ENCODE data around the gene PRKCA. TPM values are rescaled to one million over a fixed set of nuclear protein-coding genes. Genes with fewer than 3 reads are reported as not detected.
A peak's percentile ranks its signal among the peaks of the same experiment; 100 is the strongest.

PRKCA gene
- total and polyA plus RNA-seq, 10 of the 15 experiments (the other 5 are each of a cell fraction or from before 2014, with no cell fraction given): 0.11 to 14.6 (median 0.72) TPM

GRCh38 chr17:66717641-66718058, 415.2 kb downstream of the PRKCA start (continued):
- TF ChIP-seq RELB (IDR thresholded peaks at IDR 0.05; ENCODE audit: low read depth) (peak; percentile 86), STAT1 (conservative IDR thresholded peaks at IDR 0.05) (no peak), ZSCAN29 (IDR thresholded peaks at IDR 0.05) (0 out of 2 replicates have a peak, but pooled peaks have one; percentile 35), FOXM1 (IDR thresholded peaks at IDR 0.05; ENCODE audit: low read depth, low read length) (peak; percentile 58; the same call in 1 of the 2 replicates), ZNF622 (IDR thresholded peaks at IDR 0.05) (no peak), ZNF274 (IDR thresholded peaks at IDR 0.05; ENCODE audit: insufficient read depth, insufficient read length) (no peak), HSF1 (IDR thresholded peaks at IDR 0.05; ENCODE audit: low read depth, low read length) (no peak), PBX3 (IDR thresholded peaks at IDR 0.05; ENCODE audit: insufficient replicate concordance, low read depth, low read length) (no peak), BCL11A (IDR thresholded peaks at IDR 0.05; ENCODE audit: low read depth, low read length) (peak; percentile 87), RCOR1 (conservative IDR thresholded peaks at IDR 0.05; ENCODE audit: low read depth, low read length) (peak; percentile 91; the same call in 1 of the 2 replicates), CHD2 (IDR thresholded peaks at IDR 0.05; ENCODE audit: borderline replicate concordance, low read depth, low read length) (peak; percentile 67; the same call in 1 of the 2 replicates), E2F4 (IDR thresholded peaks at IDR 0.05; ENCODE audit: low read depth, low read length) (no peak), TCF12 (IDR thresholded peaks at IDR 0.05; ENCODE audit: low read depth, low read length) (peak; percentile 83; the same call in 1 of the 2 replicates), MTA3 (IDR thresholded peaks at IDR 0.05; ENCODE audit: borderline replicate concordance, low read length) (no peak), PKNOX1 (IDR thresholded peaks at IDR 0.05) (no peak), ZBED1 (IDR thresholded peaks at IDR 0.05; ENCODE audit: borderline replicate concordance) (no peak), MEF2A (IDR thresholded peaks at IDR 0.05; ENCODE audit: insufficient read depth, low read depth, low read length) (no peak), TARDBP (IDR thresholded peaks at IDR 0.05; ENCODE audit: borderline replicate concordance) (no peak), ESRRA (IDR thresholded peaks at IDR 0.05; ENCODE audit: low read length) (no peak), NKRF (conservative IDR thresholded peaks at IDR 0.05) (no peak), NFYA (IDR thresholded peaks at IDR 0.05; ENCODE audit: borderline replicate concordance, low read depth, low read length) (no peak), SMARCA5 (IDR thresholded peaks at IDR 0.05) (no peak), SPI1 (IDR thresholded peaks at IDR 0.05; ENCODE audit: borderline replicate concordance, insufficient read depth, low read depth, low read length) (no peak), TAF1 (IDR thresholded peaks at IDR 0.05; ENCODE audit: borderline replicate concordance, low read depth, low read length) (no peak)

Measured in GM12878 (cell line).